Measurements from ENCODE around the gene CLCN3.

Gene CLCN3

DNA sequence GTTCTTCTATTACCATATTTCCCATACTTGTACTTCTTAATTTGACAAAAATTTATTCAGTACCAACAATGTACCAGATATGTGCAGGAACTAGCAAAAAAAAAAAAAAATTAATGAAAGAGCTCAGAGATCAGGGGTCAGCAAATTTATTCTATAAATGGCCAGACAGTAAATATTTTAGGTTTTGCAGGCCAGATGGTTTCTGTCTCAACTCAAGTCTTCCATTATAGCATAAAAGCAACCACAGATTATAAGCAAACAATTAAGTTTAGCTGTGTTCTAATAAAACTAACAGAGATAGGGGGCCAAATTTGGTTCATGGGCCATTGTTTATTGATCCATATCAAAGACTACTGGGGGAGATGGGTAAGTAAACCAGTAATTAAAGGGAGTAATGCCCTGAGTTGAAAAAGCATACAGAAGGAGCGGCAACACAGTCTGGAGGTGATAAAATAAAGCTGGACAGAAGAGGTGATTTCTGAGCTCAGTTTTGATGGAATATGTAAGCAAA lies 27.3 kb upstream of the CLCN3 start:
- H3K4me3 ChIP-seq (ENCODE audit: low read length), result no peak overlapping the region
- no peak for DNase-seq (ENCODE audit: low read depth)
- TF ChIP-seq, protein P1, sequence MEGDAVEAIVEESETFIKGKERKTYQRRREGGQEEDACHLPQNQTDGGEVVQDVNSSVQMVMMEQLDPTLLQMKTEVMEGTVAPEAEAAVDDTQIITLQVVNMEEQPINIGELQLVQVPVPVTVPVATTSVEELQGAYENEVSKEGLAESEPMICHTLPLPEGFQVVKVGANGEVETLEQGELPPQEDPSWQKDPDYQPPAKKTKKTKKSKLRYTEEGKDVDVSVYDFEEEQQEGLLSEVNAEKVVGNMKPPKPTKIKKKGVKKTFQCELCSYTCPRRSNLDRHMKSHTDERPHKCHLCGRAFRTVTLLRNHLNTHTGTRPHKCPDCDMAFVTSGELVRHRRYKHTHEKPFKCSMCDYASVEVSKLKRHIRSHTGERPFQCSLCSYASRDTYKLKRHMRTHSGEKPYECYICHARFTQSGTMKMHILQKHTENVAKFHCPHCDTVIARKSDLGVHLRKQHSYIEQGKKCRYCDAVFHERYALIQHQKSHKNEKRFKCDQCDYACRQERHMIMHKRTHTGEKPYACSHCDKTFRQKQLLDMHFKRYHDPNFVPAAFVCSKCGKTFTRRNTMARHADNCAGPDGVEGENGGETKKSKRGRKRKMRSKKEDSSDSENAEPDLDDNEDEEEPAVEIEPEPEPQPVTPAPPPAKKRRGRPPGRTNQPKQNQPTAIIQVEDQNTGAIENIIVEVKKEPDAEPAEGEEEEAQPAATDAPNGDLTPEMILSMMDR (conservative IDR thresholded peaks at IDR 0.05; ENCODE audit: low read depth, low read length), result no peak

DNA sequence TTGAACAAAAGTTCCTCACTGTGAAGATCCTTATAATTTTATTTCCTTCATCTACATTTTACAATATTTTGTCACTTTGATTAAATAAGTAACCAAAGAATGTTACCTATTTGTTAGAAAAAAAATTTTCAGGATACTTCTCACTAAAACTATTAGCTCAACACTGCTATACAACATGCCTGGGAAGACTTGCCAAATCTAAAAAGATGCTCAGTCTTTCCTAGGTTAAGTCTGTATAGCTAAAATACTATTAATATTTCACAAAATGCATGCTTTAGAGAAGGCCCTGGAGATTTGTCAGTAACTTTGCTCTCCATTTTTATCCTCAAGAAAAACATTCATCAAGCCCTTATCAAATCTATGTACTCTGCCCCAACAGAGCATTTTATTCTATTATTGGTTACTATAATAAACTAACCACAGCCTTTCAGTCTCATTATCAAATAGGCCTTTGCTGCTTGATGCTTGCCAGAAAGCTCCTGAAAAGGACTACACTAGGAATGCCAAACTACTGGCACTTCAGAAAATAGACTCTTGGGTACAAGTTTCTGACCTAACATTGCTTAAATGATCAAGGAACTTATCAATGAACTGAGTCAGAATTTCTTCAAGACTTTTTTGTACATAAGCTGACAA lies 25.7 kb upstream of the CLCN3 start:
- H3K4me3 ChIP-seq (ENCODE audit: low read length), result no peak overlapping the region
- DNase-seq (ENCODE audit: low read depth), result no peak
- TF ChIP-seq, protein P1 (conservative IDR thresholded peaks at IDR 0.05; ENCODE audit: low read depth, low read length), result no peak

DNA sequence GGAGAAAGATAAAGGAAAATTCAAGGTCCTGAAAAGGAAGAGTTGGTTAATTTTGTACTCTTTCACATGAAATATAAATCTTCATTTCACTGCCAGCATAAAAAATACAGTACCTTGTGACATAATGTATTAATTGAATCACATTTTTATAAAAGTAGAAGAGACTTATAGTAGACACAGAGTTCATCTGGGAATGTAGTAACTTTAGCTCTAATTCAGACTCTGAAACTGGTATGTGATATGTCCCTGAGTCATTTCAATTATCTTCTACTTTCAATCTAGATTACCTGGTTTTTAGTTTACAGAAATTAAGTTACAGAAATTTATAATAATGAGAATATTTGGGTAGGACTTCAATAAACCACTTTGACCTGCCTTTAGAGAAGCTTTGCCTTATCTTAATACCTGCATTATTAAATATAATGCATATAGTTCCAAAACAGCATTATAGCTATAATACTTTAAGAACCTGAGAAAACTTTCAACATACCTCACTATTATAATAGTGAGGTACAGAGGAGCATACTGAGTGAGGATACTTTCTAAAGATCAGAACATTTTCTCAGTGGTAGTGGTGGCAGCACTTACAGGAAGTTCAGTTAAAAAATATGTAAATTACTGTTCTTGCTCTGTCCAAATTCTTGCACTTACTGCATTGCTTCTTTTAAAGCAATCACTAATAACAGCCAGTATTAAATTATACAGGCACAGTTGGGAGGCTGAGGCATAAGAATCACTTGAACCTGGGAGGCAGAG lies 19.2 kb upstream of the CLCN3 start:
- H3K4me3 ChIP-seq (ENCODE audit: low read length), result no peak overlapping the region
- TF ChIP-seq, protein P1 (conservative IDR thresholded peaks at IDR 0.05; ENCODE audit: low read depth, low read length), result no peak
- DNase-seq (ENCODE audit: low read depth), result no peak

DNA sequence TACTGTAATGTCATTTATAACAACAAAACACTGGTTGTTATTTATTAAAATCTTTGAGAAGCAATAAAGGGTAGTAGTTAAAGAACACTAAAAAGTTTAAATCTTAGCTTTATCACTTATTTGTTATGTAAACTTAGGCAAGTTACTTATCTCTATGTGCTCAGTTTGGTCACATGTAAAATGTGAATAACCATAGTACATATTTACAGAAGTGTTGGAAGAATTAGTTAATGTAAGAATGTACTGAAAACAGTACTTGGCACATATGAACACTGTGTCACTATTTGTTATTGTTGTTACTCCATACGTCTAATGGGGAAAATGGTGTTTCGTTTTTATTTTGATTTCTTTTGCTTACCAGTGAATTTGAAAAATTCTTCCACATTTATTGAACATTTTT lies 17.1 kb upstream of the CLCN3 start:
- no peak for DNase-seq (ENCODE audit: low read depth)
- H3K4me3 ChIP-seq (ENCODE audit: low read length), result no peak overlapping the region
- TF ChIP-seq, protein P1 (conservative IDR thresholded peaks at IDR 0.05; ENCODE audit: low read depth, low read length), result no peak

DNA sequence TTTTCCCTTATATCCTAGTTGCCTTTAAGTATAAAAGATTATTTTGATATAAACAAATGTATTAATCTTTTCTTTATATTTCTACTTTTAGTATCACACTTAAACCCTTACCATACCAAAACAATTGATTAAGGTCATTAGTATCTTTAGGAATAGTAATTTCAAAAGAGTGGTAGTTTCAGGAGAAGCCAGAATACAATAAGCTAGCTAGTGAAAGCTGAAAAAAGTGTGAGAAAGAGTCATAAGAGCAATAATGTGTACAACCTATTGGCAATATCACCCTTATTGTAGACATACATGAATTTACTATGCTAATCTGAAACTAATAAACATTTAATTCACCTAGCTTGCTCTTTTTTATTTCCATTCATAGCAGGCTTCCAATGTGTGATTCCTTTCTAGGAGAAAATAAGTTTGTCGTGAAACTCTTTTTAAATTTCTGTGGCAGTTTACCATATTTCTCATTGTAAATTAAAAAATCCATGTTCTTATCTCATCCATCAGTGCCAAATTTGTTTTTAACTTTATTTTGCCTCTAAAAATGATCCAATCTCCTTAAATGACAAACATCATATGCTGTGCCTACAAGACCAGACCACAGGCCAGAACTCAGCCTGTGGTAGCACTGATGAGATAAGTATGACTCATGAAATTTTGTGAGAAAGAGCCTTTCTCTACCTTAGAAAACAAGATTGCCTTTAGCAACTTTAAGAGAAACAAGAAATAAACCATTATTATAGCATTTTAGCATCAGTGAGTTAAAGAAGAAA lies 16.1 kb upstream of the CLCN3 start:
- no peak for DNase-seq (ENCODE audit: low read depth)
- TF ChIP-seq, protein P1 (conservative IDR thresholded peaks at IDR 0.05; ENCODE audit: low read depth, low read length), result no peak
- H3K4me3 ChIP-seq (ENCODE audit: low read length), result no peak overlapping the region

DNA sequence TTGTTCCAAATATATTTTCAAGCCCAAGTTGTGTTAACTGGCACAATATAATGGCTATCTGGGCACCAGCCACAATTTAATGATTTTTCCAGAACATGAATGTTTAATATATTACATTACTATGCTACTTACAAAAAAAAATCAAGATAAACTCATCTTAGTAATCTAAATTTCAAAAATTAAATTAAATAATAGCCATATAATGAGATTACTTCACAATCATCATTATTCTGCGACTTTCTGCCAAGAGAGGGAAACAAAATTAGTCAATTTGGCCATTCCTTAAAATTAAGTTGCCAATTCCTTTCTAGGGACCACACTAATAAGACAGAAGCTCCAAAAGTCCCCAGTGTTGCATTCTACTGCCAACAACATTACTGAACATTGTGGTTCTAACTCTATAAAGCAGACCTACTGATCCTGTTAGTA lies 15.5 kb upstream of the CLCN3 start:
- TF ChIP-seq, protein P1 (conservative IDR thresholded peaks at IDR 0.05; ENCODE audit: low read depth, low read length), result no peak
- no peak for DNase-seq (ENCODE audit: low read depth)
- H3K4me3 ChIP-seq (ENCODE audit: low read length), result no peak overlapping the region
